T47D (cell line): ENCODE data around the gene PLOD1.

ENCODE experiments used
- DNase-seq, 2 experiments: peaks; one replicate each; pipeline versions ENCODE4 v3.0.0 to v3.0.0-alpha.2; 2011 to 2012; ENCODE audit warnings: low read depth in 1 of 2, low spot score in 1 of 2
- JUND ChIP-seq: IDR thresholded peaks from 2 replicates; pipeline ENCODE4 v1.6.1; 2012; ENCODE audit warnings: low read depth
- in situ Hi-C: cut with HindIII; loops from 2 replicates; pipeline ENCODE4 v1.10.0; 2016; ENCODE audit warnings: low sequenced_read_pairs, low pct_unique_long_range_greater_than_20kb

The PLOD1 gene

GRCh38 chr1:11955221-11955620, 20.7 kb downstream of the PLOD1 start:
- DNase-seq = no peak
- in situ Hi-C loops = no loop called here
- no peak for TF ChIP-seq JUND

GRCh38 chr1:11957398-11957797, 22.9 kb downstream of the PLOD1 start:
- no peak for TF ChIP-seq JUND
- in situ Hi-C loops = no loop called here

GRCh38 chr1:11957897-11958296, 23.4 kb downstream of the PLOD1 start:
- in situ Hi-C loops = no loop called here
- DNase-seq = no peak
- no peak for TF ChIP-seq JUND

More at GRCh38 chr1:11957398-11957797, 22.9 kb downstream of the PLOD1 start:
- DNase-seq = no peak

GRCh38 chr1:11960276-11960675, 25.8 kb downstream of the PLOD1 start:
- in situ Hi-C loops = no loop called here
- DNase-seq = no peak
- no peak for TF ChIP-seq JUND

GRCh38 chr1:11960715-11961114, 26.2 kb downstream of the PLOD1 start:
- no peak for TF ChIP-seq JUND
- in situ Hi-C loops = no loop called here
- DNase-seq = no peak

GRCh38 chr1:11961230-11961629, 26.7 kb downstream of the PLOD1 start:
- in situ Hi-C loops = no loop called here
- DNase-seq = no peak
- no peak for TF ChIP-seq JUND

GRCh38 chr1:11963622-11964021, 29.1 kb downstream of the PLOD1 start:
- TF ChIP-seq JUND = no peak
- in situ Hi-C loops = no loop called here
- no peak for DNase-seq

- no peak for TF ChIP-seq JUND
- no peak for DNase-seq
- in situ Hi-C loops = no loop called here
These were observed 30.1 kb downstream of the PLOD1 start for GRCh38 chr1:11964656-11965055.

- peak; percentile 67 to 85 for DNase-seq
- TF ChIP-seq JUND = no peak
These were observed 32.6 kb downstream of the PLOD1 start for GRCh38 chr1:11967028-11967547.

GRCh38 chr1:11970441-11971185, 36.1 kb downstream of the PLOD1 start:
- TF ChIP-seq JUND = no peak
- DNase-seq = no peak
- in situ Hi-C loops = no loop called here

More at GRCh38 chr1:11967028-11967547, 32.6 kb downstream of the PLOD1 start:
- in situ Hi-C loops = no loop called here

- TF ChIP-seq JUND = no peak
- DNase-seq = no peak
- in situ Hi-C loops = no loop called here
These were observed 43.1 kb downstream of the PLOD1 start for GRCh38 chr1:11977625-11978024.

GRCh38 chr1:11978301-11978700, 43.8 kb downstream of the PLOD1 start:
- in situ Hi-C loops = no loop called here
- DNase-seq = no peak
- no peak for TF ChIP-seq JUND

GRCh38 chr1:11979028-11979850, 44.7 kb downstream of the PLOD1 start:
- no peak for TF ChIP-seq JUND
- in situ Hi-C loops = no loop called here
- no peak for DNase-seq
